NCI-H748 treated with DMSO at 0.1 percent for 48 hours (cell line): ENCODE results near the gene CD81.

ENCODE experiments used
- DNase-seq: peaks from one replicate; lab custom pipeline; 2025; lab: John Stamatoyannopoulos, UW

CD81 gene

DNA sequence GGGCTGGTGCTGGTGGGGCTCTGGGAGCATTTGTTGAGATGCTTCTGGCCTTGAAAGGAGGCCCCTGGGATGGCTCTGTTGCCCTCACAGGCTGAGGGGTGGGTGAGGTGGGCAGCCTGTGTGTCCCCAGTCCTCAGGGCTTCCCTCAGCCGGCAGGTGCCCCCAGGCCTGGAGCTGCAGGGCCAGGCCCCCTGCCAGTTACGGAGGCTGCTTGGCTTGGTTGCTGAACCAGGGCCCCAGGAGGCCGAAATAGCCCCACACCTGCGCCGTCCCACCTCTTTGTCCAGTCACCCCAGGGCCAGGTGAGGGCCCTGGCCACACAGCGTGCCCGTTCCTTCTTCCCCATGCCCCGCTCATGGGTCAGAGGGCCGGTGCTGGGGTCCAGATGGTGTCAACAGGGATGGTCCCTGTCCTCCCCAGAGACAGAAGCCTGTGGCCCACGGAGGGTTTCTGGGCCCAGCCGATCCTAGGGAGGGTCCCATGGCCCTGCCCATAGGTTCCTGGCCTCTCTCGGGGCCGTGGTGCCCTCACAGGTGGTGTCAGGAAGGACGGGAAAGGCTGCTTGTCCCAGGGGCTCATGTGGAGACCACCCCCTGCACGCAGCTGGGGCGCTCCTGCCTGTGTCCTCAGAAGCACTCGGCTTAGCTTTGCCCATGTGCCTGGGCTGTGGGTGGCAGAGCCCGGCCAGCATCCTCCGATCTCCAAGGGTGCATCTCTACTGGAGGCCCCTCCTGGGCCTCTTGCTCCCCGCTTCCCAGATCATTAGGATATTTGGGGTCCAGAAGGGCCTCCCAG is 14.3 kb downstream of the CD81 start:
- DNase-seq = no peak

DNA sequence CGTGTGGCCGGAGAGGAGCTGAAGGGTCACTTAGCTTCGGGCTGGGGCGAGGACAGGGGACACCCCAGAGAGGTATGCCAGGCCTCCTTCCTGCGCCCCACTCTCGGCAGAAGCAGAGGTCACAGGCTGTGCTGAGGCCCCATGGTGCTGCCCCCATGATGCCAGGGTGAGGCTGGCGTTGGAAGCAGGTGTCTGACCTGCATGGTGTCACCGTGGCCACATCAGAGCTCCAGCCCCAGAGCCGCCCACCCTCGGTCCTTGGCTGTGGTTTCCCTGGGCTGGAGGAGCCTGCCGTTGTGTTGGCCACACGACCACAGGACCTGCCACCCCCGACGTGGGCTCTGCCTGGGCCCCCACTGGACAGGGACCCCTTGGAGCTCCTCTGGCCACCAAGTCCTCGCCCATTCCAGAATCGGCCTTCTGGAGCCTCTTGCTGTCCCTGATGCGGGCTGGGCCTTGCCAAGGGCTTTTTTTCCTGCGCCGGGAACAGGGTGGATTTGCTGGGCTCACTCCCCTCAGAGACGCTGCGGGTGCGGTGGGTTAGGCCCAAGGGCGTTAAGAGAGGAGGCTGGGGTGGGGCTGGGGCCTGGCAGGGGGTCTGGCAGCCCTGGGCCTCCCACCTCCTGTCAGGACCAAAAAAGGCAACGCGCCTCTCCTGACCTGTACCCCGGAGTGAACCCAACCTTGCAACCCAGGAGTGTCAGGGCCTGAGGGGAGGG is 15.3 kb downstream of the CD81 start:
- no peak for DNase-seq

- no peak for DNase-seq
Observed at GRCh38 chr11:2393111-2393868, 16.2 kb downstream of the CD81 start.

GRCh38 chr11:2393941-2394817 is 17.1 kb downstream of the CD81 start:
- no peak for DNase-seq

- no peak for DNase-seq
Observed at GRCh38 chr11:2394818-2395105, 17.7 kb downstream of the CD81 start.

- no peak for DNase-seq
Observed at GRCh38 chr11:2395211-2395730, 18.2 kb downstream of the CD81 start.

DNA sequence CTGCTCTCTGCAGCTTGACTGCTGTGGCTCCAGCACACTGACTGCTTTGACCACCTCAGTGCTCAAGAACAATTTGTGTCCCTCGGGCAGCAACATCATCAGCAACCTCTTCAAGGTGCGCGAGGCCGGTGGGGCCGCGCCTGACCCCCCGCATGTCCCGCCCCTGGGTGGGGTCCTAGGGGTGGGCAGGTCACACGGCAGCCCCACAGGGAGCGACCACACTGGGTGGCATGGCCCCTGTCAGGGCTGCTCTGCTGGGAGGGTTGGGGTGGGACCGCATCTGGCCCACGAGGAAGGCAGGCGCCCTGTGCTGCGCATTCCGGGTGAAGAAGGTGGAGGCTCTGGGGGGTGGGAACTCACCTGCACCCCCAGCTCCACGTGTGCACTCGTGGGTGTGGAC is 18.7 kb downstream of the CD81 start:
- DNase-seq = no peak

DNA sequence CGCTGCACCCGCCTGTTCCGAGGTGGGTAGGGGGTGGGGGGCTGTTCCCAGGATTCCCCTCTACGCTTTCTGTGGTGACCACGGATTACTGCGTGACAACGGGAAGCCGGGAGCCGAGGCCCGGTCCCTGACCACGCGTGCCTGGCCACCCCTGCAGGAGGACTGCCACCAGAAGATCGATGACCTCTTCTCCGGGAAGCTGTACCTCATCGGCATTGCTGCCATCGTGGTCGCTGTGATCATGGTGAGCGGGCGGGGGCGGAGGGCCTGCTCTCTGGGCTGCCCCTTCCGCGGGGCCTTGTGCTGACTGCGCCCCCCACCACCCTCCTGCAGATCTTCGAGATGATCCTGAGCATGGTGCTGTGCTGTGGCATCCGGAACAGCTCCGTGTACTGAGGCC is 19.4 kb downstream of the CD81 start:
- no peak for DNase-seq

GRCh38 chr11:2397005-2397404 is 19.9 kb downstream of the CD81 start:
- DNase-seq = no peak

DNA sequence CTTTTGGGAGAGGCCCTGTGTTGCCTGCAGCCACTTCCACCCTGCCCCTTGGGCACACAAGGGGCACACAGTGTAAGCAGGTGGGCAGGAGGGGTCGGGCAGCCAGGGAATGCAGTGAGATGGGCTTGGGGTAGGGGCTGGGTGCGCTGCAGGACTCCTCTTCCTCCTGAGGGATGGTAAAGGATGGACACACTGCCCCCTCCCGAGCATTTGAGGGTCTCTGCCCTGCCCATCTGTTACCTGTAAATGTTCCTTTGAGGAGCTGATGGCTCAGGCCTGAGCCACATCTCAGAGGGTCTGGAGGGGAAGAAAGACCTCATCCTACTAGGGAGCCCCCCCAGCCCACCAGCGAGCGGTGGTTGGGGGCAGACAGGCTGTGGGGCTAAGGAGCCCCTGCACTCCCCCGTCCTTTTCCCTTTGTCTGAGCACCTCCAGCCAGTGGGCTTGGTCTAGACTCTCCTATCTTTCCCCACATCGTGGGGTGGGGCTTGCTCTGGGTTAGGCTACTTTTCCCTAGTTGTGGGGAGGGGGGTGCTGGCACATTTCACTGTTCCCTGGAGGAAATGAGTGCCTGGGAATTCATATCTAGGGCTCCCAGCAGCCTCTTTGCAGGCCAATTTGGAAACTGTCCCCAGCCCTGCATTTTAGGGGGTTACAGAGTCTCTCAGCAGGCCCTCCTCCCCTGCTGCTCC is 21.7 kb downstream of the CD81 start:
- DNase-seq = no peak

- DNase-seq = no peak
Observed at GRCh38 chr11:2399488-2400068, 22.5 kb downstream of the CD81 start.

DNA sequence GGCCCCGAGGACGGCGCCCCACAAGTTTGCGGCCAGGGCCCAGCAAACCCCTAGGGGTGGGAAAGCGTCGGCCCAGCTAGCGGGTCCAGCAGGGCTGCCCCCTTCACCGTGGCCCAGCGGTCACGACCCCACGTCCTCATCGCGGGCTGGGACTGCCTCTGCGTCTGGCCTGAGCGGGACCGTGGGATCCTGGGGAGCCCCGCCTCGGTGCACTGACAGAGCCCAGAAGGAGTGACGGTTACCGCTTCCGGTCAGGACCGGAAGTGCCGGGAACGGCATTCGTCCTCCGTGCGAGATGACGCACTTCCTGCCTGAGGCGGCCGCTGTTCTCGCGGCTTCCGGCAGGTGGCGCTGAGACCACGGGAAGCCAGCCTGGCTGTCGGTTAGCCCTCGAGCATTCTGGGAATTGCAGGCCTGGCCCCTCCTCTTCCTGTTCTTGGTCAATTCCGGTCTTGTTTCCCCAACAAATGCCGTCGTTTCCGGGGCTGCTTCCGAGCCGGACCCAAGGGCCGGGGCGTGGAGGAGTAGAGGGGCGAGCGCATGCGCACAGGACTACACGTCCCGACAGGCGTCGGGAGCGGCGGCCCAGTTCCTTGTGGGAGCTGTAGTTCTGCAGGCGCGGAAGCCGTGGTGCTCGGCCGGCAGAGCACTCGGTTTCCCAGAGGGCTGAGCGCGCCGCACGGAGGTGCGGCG is 23.1 kb downstream of the CD81 start, which contains the start of gene TSSC4:
Gene TSSC4, plus strand, starts transcription at position 682 of the 693 bp plus-strand sequence. CDS start 1,884 bp downstream, outside the sequence.
- DNase-seq = peak; percentile 99

- no peak for DNase-seq
Observed at GRCh38 chr11:2400762-2401435, 23.8 kb downstream of the CD81 start.

- DNase-seq = no peak
Observed at GRCh38 chr11:2401436-2401984, 24.4 kb downstream of the CD81 start.

- no peak for DNase-seq
Observed at GRCh38 chr11:2402106-2402505, 25.0 kb downstream of the CD81 start.

DNA sequence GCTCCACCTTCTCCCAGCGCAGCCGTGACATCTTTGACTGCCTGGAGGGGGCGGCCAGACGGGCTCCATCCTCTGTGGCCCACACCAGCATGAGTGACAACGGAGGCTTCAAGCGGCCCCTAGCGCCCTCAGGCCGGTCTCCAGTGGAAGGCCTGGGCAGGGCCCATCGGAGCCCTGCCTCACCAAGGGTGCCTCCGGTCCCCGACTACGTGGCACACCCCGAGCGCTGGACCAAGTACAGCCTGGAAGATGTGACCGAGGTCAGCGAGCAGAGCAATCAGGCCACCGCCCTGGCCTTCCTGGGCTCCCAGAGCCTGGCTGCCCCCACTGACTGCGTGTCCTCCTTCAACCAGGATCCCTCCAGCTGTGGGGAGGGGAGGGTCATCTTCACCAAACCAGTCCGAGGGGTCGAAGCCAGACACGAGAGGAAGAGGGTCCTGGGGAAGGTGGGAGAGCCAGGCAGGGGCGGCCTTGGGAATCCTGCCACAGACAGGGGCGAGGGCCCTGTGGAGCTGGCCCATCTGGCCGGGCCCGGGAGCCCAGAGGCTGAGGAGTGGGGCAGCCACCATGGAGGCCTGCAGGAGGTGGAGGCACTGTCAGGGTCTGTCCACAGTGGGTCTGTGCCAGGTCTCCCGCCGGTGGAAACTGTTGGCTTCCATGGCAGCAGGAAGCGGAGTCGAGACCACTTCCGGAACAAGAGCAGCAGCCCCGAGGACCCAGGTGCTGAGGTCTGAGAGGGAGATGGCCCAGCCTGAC is 26.0 kb downstream of the CD81 start:
- DNase-seq = no peak

DNA sequence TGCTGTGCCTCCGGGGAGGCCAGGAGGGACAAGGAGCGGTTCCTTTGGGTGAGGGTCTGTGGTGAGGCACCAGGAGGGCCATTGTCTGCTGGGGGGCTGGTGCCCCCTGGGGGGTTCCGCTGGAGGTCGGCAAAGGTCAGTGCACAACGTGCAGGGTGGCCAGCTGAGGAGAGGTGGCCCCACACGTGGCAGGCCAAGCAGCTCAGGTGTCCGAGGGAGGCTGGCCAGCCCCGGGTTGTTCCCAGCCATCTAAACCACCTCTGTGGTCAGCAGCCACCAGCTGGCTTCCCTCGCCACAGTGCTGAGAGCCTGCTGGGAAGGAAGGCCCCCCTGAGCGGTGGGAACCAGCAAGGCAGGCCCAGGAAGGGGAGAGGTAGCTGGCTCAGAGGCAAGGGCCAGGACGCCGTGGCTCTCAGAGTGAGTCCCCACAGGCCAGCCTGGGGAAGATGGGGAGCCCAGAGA is 27.7 kb downstream of the CD81 start:
- DNase-seq = no peak

GRCh38 chr11:2406451-2406850 is 29.3 kb downstream of the CD81 start:
- no peak for DNase-seq
